Liver (tissue), 9 donors: ENCODE data around the gene LENG9. TPM values are rescaled to one million over a fixed set of nuclear protein-coding genes. Genes with fewer than 3 reads are reported as not detected.
A peak's percentile ranks its signal among the peaks of the same experiment; 100 is the strongest.
"Not testable (repeated sequence)": the region's sequence is repeated elsewhere in the genome, so short reads cannot be mapped to it uniquely, and the experiment has no call there.

Source experiments
- DNase-seq: peaks from one replicate; pipeline ENCODE4 v3.0.0-alpha.2; 2017; ENCODE audit warnings: low spot score
- H3K27ac ChIP-seq, 2 donors: one replicate each; pipeline ENCODE4 v1.7.0; 2013; ENCODE audit warnings: inconsistent platforms in 2 of 2, low read length in 2 of 2, control low read depth in 1 of 2, low read depth in 1 of 2, mild to moderate bottlenecking in 1 of 2
- H3K27me3 ChIP-seq, 4 donors: one replicate each; pipeline versions ENCODE4 v1.6.1 to v1.7.0; 2013; ENCODE audit warnings: low read length in 3 of 4, inconsistent platforms in 1 of 4, mild to moderate bottlenecking in 1 of 4, moderate library complexity in 1 of 4; ENCODE audit not compliant: control insufficient read depth in 4 of 4, insufficient read depth in 4 of 4
- H3K36me3 ChIP-seq, 4 donors: one replicate each; pipeline versions ENCODE4 v1.6.1 to v1.7.0; 2013; ENCODE audit warnings: low read length in 3 of 4, mild to moderate bottlenecking in 3 of 4, low read depth in 1 of 4, moderate library complexity in 1 of 4; ENCODE audit not compliant: control insufficient read depth in 4 of 4, insufficient read depth in 3 of 4
- H3K4me1 ChIP-seq, 4 donors: one replicate each; pipeline versions ENCODE4 v1.6.1 to v1.7.0; 2013; ENCODE audit warnings: low read length in 3 of 4, mild to moderate bottlenecking in 3 of 4, moderate library complexity in 1 of 4; ENCODE audit not compliant: control insufficient read depth in 4 of 4, insufficient read depth in 4 of 4
- H3K4me3 ChIP-seq, 3 donors: one replicate each; pipeline versions ENCODE4 v1.6.1 to v1.7.0; 2013; ENCODE audit warnings: low read length in 3 of 3, control low read depth in 1 of 3, low read depth in 1 of 3, mild to moderate bottlenecking in 1 of 3
- H3K9ac ChIP-seq, 2 donors: one replicate each; pipeline ENCODE4 v1.7.0; 2013; ENCODE audit warnings: low read length in 2 of 2, mild to moderate bottlenecking in 2 of 2, moderate library complexity in 2 of 2, control low read depth in 1 of 2, low read depth in 1 of 2
- H3K9me3 ChIP-seq, 4 donors: one replicate each; pipeline versions ENCODE4 v1.6.1 to v1.7.0; 2013; ENCODE audit warnings: low read length in 3 of 4; ENCODE audit not compliant: control insufficient read depth in 4 of 4
- ATF3 ChIP-seq: IDR thresholded peaks from 2 replicates; pipeline ENCODE4 v1.6.1; 2016; ENCODE audit warnings: antibody characterized with exemption
- CTCF ChIP-seq: fragments of 150-350 bp; IDR thresholded peaks from 2 replicates; pipeline ENCODE4 v1.5.1; 2017; ENCODE audit warnings: improper control_type of control experiment, low read depth, low read length; ENCODE audit not compliant: missing input control
- HNF4A ChIP-seq, 2 donors: conservative IDR thresholded peaks; 2 replicates each; pipeline ENCODE4 v1.6.1; 2016; ENCODE audit warnings: antibody characterized with exemption in 2 of 2, mild to moderate bottlenecking in 2 of 2
- HNF4G ChIP-seq: IDR thresholded peaks from 2 replicates; pipeline ENCODE4 v1.6.1; 2016; ENCODE audit warnings: antibody characterized with exemption
- NR2F2 ChIP-seq: IDR thresholded peaks from 2 replicates; pipeline ENCODE4 v1.6.1; 2016; ENCODE audit warnings: antibody characterized with exemption
- RAD21 ChIP-seq, 2 donors: IDR thresholded peaks; 2 replicates each; pipeline ENCODE4 v1.6.1; 2016; ENCODE audit warnings: antibody characterized with exemption in 2 of 2, mild to moderate bottlenecking in 2 of 2
- REST ChIP-seq: IDR thresholded peaks from 2 replicates; pipeline ENCODE4 v1.6.1; 2016; ENCODE audit warnings: antibody characterized with exemption, mild to moderate bottlenecking
- RXRA ChIP-seq, 2 donors: IDR thresholded peaks; 2 replicates each; pipeline ENCODE4 v1.6.1; 2017 to 2018; ENCODE audit warnings: antibody characterized with exemption in 2 of 2, mild to moderate bottlenecking in 1 of 2
- SP1 ChIP-seq: IDR thresholded peaks from 2 replicates; pipeline ENCODE4 v1.6.1; 2018; ENCODE audit warnings: antibody characterized with exemption, mild to moderate bottlenecking
- YY1 ChIP-seq: IDR thresholded peaks from 2 replicates; pipeline ENCODE4 v1.6.1; 2016; ENCODE audit warnings: antibody characterized with exemption, mild to moderate bottlenecking
- ZBTB33 ChIP-seq: IDR thresholded peaks from 2 replicates; pipeline ENCODE4 v1.6.1; 2016; ENCODE audit warnings: antibody characterized with exemption
- WGBS: extraction: QIAGEN DNeasy Blood & Tissue Kit; methylation state at CpG from one replicate; pipeline ENCODE4 v1.1.7; 2013; 5-methylcytosine and 5-hydroxymethylcytosine counted together
- polyA plus RNA-seq, 2 donors: library from polyadenylated mRNA; stranded (reverse) in 1 of 2; unstranded in 1 of 2; fragments of 200-250 nt in 1 of 2; fragments of >200 nt in 1 of 2; fragmentation: Nextera tagmentation in 1 of 2; extraction: Ambion mirVana in 1 of 2; gene quantifications; one replicate each; pipeline versions ENCODE4 v1.2.1 to v1.2.3, GENCODE V29; 2013 to 2015
- total RNA-seq, 2 donors: library from RNA; depleted of rRNA; stranded (reverse); fragments of >200 nt; gene quantifications; one replicate each; pipeline ENCODE4 v1.2.3, GENCODE V29; 2014
- donor health status: healthy.
- donor health status: healthy.
- donor health status: healthy.
- donor health status: healthy.
- donor health status: healthy.

Gene LENG9
- total and polyA plus RNA-seq, 4 donors, result 0.19 to 6.9 (median 2.0) TPM

- 1% methylated on average over 34 of the region's 34 CpGs for WGBS
Observed at GRCh38 chr19:54448040-54448773, 15.4 kb downstream of the LENG9 start.

GRCh38 chr19:54446349-54446748, 17.2 kb downstream of the LENG9 start:
- H3K9ac ChIP-seq, DNase-seq, H3K27ac ChIP-seq, H3K27me3 ChIP-seq, H3K4me3 ChIP-seq, H3K9me3 ChIP-seq, H3K36me3 ChIP-seq: not testable (repeated sequence)
- H3K4me1 ChIP-seq, result peaks cover 3 to 28% (median 24%) of the 10 kb centered on the region in 4 donors
- WGBS, result 96% methylated on average over 15 of the region's 15 CpGs

More at GRCh38 chr19:54448040-54448773, 15.4 kb downstream of the LENG9 start:
- H3K9ac ChIP-seq, result peak overlapping the region; percentile 94 to 98
- H3K36me3 ChIP-seq, result peaks cover 7 to 16% (median 13%) of the 10 kb centered on the region in 4 donors
- TF ChIP-seq NR2F2 (peak; percentile 49), ZBTB33 (no peak), REST (no peak), HNF4G (no peak), RXRA (IDR thresholded peaks at IDR 0.05) (peak in 1 of 2 donors; percentile 34), YY1 (peak; percentile 90), RAD21 (IDR thresholded peaks at IDR 0.05) (no peak), SP1 (no peak), CTCF (no peak), HNF4A (conservative IDR thresholded peaks at IDR 0.05) (no peak), ATF3 (no peak)
- DNase-seq, result peak; percentile 55
- H3K27me3 ChIP-seq, result no peaks in the 10 kb centered on the region
- H3K27ac ChIP-seq, result peak overlapping the region; percentile 93 to 99
- peak overlapping the region; percentile 77 to 99 (median 92) for H3K4me3 ChIP-seq
- H3K4me1 ChIP-seq, result peaks cover 3 to 30% (median 25%) of the 10 kb centered on the region in 4 donors
- H3K9me3 ChIP-seq, result no peaks in the 10 kb centered on the region
